ENCODE results near the gene HMGN3.
"Not testable (repeated sequence)": the region's sequence is repeated elsewhere in the genome, so short reads cannot be mapped to it uniquely, and the experiment has no call there.

The HMGN3 gene

DNA sequence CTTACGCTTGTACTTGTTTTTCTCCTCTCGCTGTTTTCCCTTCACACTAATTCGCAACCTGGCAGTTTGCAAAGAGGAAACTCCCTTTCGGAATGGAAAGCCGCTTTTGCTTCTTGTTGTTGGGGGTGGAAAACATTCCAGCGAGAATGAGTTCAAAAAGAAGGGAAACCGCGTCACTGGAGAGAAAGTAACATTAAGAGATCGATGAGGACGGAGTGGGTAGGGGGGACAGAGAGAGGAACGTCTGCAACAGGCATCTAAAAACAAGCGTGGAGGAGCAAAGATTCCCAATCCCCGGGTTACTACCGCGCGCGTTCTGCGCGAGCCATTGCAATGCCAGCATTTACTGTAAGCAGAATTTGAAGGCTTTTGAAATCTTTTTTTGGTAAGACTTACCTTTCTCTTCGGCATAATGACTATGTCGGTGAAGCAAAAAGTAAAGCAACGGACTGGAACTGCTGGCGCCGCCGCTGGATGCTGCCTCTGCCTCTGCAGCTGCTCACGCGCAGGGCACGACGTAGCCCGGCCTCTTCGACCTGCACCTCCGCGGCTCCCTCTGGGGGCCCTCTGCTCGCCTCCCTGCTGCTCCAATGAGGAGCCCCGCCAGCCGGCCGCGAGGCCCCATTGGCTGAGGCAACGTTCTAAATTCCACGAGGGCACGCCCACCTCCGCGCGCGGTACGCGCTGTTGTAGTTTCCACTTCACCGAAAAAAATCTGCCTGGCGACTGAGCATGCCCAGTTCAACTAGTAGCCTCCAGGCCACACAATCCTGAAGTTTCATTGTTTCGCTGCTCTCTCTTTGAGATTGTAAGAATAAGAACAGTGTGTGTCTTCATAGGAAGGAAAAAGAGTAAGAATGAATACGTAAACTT is at the start of gene HMGN3:
HMGN3 (minus strand) TSS at position 533 of the 873 bp plus-strand sequence.
- DNase-seq: peak; percentile 91

DNA sequence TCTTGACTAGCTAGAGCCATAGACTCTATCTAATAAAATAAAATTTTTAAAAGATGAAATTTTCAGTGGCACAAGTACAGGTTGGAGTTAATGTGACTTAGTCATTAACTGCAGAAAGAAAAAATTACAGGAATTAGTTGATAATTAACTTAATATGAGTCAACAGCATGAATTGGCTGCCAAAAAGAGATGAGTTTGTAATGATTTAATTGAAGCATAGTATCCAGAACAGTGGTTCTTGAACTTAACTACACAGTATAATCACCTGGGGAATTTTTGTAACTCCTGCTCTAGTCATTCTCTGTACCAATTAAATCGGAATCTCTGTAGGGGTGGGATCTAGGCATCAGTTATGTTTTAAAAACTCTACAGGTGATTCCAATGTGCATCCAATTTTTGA is 46.3 kb upstream of the HMGN3 start:
- DNase-seq: no peak

DNA sequence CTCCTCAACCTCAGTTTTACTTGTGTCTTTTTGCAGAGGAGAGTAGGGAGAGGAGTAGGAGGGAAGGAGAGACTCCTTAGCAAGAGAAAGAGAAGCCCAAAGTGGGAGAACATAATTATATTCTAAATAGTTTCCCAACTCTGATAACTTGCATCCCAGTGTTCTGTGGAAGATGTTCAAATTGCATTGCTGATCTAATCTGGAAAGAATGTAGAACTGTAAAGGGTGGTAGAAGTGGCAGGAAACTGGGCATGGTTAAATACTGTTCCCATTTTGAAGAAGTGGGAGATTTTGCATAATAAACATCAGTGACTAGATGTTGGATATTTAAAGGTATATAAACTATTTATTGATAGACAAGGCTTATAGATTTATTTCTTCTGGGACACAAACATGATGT is 42.6 kb upstream of the HMGN3 start:
- DNase-seq: peak; percentile 51

DNA sequence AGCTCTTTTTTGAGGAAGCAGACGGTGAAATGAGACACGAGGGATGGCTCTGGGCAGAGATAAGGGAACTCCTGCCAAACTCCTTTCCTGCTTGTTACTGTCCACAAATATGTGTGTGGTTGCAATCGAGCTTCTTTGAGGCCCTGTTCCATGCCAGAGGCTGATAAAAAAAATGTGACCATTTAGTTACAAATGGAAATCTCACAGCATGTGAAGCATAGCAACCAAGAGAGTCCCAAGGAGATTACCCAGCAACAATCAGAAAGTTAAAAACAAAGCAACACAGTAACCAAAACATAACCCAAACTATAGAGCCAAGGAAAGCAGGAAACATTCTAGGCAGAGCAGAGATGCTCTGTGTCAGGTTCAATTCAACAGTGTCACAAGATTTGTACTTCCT is 35.4 kb upstream of the HMGN3 start:
- DNase-seq: peak; percentile 30

DNA sequence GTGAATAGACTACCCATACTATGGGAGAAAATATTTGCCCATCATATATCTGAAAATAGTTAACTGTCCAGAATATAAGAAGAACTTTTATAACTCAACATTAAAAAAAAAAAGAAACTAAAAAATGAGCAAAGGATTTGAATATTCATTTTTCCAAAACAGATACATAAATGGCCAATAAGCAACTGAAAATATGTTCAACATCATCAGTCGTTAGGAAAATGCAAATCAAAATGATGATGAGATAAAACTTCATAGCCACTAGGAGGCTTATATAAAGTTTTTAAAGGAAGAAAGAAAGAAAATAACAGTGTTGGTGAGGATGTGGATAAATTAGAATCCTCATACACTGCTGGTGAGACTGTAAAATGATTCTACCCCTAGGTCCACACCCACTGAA is 32.6 kb upstream of the HMGN3 start:
- no peak for DNase-seq

DNA sequence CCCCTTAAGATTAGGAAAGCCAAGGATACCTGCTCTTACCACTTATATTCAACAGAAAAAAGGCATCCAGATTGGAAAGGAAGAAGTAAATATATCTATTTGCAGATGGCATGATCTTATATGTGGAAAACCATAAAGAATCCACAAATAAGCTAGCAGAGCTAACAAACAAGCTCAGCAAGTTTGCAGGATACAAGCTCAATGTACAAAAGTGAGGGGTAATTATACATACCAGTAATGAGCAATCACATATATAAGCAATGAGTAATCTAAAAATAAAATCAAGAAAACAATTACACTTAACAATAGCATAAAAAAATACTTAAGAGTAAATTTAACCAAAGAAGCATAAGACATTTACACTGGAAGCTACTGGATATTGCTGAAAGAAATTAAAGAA is 31.6 kb upstream of the HMGN3 start:
- DNase-seq: no peak

DNA sequence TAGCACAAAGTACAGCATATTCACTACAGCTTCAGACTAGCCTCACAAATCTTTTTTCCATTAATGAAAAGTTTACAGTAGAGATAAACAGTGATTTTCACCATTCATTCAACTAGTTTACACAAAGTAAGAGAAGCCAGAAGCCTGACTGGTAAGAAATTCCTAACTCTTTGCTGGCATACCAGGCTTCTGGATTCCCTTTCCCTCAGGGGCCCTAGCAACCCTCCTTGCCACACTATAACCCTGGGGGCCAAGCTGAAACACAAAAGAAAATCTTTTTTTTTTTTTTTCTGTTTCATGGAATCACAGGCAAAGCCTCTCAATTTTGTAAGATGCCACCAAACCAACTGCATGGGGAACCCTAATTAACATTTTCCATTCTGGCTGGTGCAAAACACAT is 28.9 kb upstream of the HMGN3 start:
- no peak for DNase-seq

DNA sequence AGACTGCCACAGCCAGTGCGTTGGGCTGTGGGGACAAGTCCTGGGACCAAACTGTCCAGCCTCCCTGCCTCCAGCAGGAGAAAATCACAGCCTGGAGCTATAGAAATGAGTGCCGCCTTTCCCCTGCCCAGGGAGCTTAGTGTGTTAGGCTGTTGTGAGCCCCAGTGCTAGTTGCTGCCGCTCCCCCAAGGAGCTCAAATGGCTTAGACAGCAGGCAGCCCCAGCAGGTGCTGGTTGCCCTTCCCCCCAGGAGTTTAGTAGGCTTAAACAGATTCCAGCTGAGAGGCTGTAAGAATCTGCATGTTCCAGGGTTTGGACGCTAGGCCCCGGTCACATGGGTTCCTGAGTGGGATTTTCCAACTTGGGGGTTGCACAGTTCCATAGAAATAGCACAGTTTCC is 27.2 kb upstream of the HMGN3 start:
- DNase-seq: no peak

DNA sequence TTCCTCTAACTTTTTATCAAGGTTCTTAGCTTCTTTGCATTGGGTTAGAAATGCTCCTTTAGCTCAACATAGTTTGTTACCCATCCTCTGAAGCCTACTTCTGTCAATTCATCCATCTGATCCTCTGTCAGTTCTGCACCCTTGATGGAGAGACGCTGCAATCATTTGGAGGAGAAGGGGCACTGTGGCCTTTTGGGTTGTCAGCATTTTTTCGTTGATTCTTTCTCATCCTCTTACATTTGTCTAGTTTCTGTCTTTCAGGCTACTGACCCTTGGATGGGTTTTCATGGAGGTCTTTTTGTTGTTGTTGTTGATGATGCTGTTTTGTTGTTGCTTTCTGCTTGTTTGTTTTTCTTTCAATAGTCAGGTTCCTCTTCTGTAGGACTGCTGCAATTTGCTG is 26.3 kb upstream of the HMGN3 start:
- no peak for DNase-seq

DNA sequence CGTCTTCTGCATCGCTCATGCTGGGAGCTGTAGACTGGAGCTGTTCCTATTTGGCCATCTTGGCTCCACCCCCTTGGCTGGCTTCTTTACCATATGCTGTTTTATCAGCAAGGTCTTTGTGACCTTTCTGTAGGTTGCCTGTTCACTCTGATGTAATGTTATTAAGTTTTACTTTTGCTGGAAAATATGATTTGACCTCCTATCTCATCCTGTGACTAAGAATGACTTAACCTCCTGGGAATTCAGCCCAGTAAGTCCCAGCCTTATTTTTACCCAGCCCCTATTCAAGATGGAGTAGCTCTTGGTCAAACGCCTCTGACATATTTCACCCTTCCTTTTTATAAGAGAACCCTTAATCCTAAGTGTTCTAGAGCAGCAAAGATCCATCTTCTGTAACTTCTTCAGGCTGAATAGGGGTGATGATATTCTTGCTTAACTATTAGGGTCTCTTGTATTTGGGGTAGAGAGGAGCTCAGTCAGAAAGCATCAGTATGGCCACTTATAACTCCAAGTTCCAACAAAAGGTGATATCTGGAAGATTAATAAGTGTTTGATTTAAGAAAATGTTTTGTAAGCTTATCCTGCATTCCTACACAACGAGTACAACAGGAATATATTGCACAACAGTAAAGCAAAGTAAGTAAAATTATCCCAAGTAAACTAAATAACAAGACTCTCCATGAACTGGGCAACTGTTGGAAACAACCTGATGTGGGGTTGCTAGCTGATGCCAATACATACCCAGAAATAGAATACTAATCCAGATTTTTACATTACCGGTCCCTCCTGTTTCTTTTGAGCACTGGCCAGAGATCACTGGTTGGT is 23.1 kb upstream of the HMGN3 start:
- peak; percentile 79 for DNase-seq

DNA sequence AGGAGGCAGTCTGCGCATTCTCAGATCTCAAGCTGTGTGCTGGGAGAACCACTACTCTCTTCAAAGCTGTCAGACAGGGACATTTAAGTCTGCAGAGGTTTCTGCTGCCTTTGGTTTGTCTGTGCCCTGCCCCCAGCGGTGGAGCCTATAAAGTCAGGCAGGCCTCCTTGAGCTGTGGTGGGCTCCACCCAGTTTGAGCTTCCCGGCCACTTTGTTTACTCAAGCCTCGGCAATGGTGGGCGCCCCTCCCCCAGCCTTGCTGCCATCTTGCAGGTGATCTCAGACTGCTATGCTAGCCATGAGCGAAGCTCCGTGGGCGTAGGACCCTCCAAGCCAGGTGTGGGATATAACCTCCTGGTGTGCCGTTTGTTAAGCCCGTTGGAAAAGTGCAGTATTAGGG is 22.3 kb upstream of the HMGN3 start:
- not testable (repeated sequence) for DNase-seq

DNA sequence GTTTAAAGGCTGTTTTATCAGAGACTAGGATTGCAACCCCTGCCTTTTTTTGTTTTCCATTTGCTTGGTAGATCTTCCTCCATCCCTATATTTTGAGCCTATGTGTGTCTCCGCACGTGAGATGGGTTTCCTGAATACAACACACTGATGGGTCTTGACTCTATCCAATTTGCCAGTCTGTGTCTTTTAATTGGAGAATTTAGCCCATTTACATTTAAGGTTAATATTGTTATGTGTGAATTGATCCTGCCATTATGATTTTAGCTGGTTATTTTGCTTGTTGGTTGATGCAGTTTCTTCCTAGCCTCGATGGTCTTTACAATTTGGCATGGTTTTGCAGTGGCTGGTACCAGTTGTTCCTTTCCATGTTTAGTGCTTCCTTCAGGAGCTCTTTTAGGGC is 20.6 kb upstream of the HMGN3 start:
- not testable (repeated sequence) for DNase-seq

DNA sequence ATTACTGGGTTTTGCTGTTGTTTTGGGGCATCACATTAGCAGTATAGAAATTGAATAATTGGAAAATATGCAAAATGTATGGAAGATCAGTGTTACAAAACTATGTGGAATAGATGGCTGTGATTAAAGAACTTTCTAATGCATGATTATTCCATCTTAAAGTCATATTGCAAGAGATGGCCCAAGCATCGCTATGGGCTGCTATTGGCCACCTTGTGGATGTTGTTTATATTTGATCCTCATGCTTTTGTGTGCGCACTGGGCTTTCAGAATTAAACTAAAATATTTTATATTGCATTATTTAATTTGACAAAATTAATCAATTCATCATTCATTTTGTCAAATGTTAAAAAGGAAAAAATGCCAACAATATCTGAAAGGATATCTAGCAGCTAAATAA is 16.1 kb upstream of the HMGN3 start:
- DNase-seq: no peak

DNA sequence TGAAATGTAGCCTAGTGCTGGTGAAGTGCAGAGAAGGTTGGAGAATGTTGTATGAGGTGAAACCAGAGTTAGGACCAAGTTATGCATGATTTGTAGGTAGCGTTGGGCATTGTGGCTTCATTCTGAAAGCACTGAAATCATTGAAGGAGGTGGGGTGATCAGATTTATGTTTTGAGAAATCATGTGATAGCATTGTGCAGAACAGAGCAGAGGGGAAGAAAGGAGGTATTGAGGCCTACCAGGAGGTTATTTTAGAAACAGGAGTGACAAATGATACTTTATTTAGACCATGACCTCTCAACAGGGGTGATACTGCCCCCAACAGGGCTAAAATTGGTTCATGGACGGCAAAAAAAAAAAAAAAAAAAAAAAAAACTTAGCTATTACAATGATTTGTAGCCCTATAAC is 15.6 kb upstream of the HMGN3 start:
- no peak for DNase-seq

DNA sequence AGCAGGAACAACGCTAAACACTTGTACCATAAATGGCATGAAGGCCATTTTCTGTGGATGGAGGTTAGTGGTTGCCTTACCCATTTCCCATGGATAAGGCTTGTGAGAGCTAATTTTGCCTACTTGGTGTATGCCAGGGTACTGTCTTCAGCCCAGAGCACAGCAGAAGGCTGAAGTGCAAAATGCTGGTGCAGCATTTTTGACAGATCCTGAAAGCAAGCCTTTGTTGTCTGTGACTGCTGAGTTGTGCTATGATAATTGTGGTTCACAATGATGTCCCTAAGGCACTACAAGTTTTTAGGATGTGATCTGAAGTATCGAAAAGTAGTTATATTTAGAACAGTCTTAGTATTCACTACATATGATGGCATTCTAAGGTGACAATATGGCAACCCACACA is 14.7 kb upstream of the HMGN3 start:
- no peak for DNase-seq

DNA sequence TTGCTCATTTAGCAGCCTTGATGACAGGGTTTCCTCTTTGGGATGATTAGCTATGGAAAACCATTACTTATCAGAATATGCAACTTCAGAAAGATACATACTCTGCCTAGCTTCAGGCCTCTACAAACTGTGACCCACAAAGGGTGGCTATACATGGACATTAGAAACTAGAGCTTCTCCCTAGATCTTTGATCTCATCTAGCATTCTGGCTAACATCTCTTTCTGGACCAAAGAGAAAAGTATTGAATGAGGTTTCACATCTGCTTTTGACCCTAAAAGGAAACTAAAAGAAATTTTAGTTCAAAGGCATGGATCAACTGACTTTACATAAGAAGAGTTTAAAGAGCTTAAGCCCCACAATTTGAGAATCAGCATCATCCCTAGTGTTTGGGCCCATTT is 12.4 kb upstream of the HMGN3 start:
- no peak for DNase-seq

DNA sequence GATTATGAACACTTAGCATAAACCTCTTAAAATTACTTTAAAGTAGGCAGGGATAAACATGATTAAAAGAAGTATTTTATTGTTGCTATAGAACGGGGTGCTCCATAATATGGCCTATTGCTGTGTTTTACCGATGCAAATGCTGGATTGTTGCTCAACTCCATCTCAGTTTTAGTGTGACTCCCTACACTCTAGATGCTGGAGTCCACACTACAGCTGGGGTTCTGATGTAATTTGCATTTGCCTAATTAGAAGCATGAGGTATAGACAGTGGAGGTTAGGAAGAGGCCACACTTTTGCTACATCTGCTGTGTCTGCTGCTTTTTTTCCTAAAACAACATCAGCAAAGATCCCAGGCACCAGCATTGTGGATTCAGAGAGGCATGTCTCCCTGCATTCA is 6.7 kb upstream of the HMGN3 start:
- no peak for DNase-seq

DNA sequence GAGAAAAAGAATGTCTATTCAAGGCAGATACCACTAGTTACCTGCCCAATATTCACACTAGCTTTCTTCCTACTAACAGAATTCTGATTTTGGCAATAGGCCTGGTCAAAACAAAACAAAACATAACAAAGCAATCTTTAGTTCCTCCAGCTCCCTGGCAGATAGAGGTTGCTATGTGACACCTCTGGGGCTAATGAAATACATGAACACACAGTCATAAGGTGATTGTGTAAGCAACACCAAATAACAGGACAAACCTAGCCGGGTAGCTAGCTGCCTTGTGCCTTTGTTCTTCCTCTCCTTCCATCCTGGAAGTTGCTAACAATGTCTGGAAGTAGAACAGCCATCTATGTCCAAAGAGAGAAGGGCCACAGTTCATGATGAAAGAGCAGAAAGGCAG is 6.0 kb upstream of the HMGN3 start:
- no peak for DNase-seq

DNA sequence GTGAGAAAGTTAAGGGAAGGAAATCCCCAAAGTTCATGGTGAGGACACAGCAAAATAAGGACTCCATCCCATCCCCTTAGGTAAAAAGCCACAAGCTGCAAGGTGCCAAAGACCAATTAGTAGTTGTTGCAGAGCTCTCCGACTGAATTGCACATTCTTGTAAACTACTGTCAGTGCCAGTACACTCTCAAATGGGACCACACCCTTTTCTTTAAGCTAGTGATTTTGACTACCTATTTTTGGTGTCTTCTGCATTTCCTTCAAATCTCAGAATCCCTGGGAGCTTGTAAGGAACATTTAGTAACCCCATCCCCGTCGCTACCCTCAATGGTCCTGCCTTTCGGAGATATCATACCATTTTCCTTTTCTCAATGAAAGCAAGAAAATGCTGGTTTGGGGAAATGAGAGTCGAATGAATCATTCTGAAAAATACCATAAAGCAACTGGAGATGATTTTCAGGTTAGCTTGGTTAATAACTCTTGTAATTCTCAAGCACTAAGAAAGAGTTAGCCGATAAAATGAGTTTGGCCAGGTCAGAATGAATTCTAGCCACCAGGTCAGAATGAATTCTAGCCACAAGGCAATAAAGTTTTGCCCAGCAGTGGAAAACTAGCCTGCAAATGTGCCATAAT is 5.2 kb upstream of the HMGN3 start:
- no peak for DNase-seq

DNA sequence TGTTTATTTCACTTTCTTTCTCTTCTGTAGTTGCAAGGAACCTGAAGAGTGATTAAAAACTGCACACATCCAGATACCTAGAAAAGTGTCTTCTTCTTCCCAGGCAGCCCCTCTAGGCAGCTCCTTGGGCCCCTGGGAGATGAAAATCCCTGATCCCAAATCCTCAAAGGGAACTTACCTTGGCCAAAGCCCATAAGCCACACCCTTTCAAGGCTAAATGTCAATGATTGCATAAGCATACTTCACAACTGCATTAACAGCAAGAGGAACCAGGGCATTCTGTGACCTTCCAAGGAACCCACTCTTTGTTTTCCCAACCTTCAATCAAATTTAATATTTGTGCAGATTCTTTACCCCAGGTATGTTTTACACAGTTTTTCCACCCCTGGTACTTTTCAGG is 4.4 kb upstream of the HMGN3 start:
- no peak for DNase-seq

DNA sequence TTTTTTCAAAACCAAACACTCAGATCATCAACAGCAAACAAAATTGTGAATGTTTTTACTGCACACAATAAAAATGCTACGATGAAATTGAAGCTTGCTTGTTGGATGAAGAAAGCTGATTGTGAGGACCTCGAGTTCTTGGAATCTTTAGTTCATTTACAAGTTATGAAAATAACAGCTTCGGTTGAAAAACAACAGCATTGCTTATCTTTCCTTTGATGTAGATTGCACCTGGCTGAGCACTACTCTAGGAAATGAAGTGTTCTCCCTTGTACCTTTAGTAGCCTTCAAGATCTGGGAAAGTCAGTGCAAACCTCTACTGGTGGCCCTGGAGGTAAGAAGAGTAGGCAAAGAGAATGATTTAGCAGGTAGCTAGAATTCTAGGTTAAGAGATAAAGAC is 2.2 kb upstream of the HMGN3 start:
- no peak for DNase-seq

DNA sequence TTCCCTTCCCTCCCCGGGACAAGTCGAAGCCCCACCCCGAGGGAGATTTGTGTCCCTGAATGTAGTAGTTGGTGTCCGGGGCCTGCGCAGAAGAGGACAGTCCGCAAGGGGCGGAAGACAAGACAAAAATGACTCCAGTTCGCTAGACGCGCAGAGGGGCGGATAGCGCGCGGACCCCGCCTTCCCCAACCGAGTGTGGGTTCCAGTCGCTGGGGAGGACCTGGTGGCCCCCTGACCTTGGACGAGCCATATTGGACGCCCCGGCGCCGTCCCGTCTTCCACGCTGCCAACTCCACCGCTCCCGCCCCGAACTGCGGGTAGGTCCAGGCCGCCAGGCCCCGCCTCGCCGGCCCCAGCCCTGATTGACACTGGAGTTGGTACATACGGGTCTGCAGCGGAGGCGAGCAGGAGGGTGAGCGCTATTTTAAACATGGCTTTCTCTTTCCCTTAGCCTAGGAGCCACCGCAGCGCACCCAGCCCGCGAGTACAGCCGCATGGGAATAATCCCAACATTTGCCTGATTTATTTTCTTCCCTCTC is 802 bp downstream of the HMGN3 start:
- peak; percentile 88 for DNase-seq

DNA sequence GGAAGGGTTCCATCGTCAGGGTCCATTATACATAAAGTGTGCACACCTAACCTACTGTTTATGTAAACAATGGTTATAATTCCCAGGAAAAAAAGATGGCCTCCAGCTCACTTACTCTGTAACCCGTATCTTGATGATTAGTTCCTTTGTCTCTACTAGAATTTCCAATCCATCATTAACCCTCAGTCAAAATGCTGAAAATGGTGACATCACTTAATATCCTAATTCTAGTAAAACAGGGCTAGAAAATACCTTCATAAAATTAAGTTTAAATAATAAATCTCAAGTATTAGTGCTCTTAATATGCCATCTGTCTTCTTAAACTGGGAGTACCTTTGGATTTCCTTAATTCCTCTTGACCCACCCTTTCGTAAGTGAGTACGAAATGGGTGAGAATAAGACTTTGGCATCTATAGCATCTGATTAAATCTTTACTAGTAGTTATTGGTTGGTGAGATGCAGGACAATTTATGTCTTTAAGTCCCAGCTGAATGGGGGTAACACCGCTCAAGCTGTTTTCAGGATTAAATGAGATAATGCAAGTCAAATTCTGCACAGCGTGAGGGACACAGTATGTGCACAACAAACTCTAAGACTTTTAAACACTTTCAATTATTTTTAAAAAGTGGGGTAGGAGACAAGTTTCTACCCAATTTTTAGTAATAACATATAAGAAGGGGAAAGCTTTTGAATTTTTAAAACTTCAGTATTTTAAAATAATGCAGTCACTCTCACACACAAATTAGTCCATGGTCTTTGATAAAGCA is 1.6 kb downstream of the HMGN3 start:
- DNase-seq: no peak
